ENCODE measurements around the gene TMIE. TPM values are rescaled to one million over a fixed set of nuclear protein-coding genes. Genes with fewer than 3 reads are reported as not detected.

The TMIE gene
- total RNA-seq, 4 donors from 2014 or later: not detected

GRCh38 chr3:46719735-46720271 lies 18.6 kb downstream of the TMIE start:
- TF ChIP-seq CTCF (IDR thresholded peaks at IDR 0.05) (no peak), POLR2AphosphoS5 (IDR thresholded peaks at IDR 0.05) (no peak), POLR2A (IDR thresholded peaks at IDR 0.05) (no peak), EP300 (IDR thresholded peaks at IDR 0.05; ENCODE audit: low read depth) (no peak)
- intact Hi-C loops (cut with DNase I; ENCODE audit: low total_unique reads): no loop called here
- H3K36me3 ChIP-seq: no peaks in the 10 kb centered on the region
- DNase-seq: no peak
- WGBS, 2 donors (ENCODE audit: low coverage in 1 of 2): 79 to 100% methylated on average over 1 to 4 of the region's 4 CpGs
- H3K4me3 ChIP-seq: no peak overlapping the region
- H3K4me1 ChIP-seq: no peaks in the 10 kb centered on the region
- H3K9me3 ChIP-seq: no peaks in the 10 kb centered on the region
- H3K27ac ChIP-seq: no peak overlapping the region
- in situ Hi-C loops (cut with MboI; ENCODE audit: low pct_ligation_motif_present in 1 of 4, low pct_unique_long_range_greater_than_20kb in 1 of 4, low sequenced_read_pairs in 3 of 4): loop anchor here (10.0 to 25.0 kb wide), 6 partner anchors 142 to 642 kb away; partner anchors contain the start of gene MYL3 (in 1 of the 4)
- H3K27me3 ChIP-seq: peaks cover 27% of the 10 kb centered on the region

- in situ Hi-C loops (cut with MboI; ENCODE audit: low pct_ligation_motif_present in 1 of 4, low pct_unique_long_range_greater_than_20kb in 1 of 4, low sequenced_read_pairs in 3 of 4): loop anchor here (25.0 kb wide), 4 partner anchors 141 to 641 kb away; partner anchors contain the start of gene MYL3 (in 1 of the 4)
Observed at GRCh38 chr3:46721009-46721408, 19.8 kb downstream of the TMIE start.

GRCh38 chr3:46722443-46722842 lies 21.3 kb downstream of the TMIE start:
- no peaks in the 10 kb centered on the region for H3K4me1 ChIP-seq
- TF ChIP-seq POLR2A (IDR thresholded peaks at IDR 0.05) (no peak), POLR2AphosphoS5 (IDR thresholded peaks at IDR 0.05) (no peak), CTCF (IDR thresholded peaks at IDR 0.05) (no peak)
- 89 to 100% methylated on average over 2 to 5 of the region's 5 CpGs for WGBS, 2 donors (ENCODE audit: low coverage in 1 of 2)
- H3K27me3 ChIP-seq: peaks cover 28% of the 10 kb centered on the region
- H3K27ac ChIP-seq: no peak overlapping the region
- no peaks in the 10 kb centered on the region for H3K9me3 ChIP-seq
- no peak overlapping the region for H3K4me3 ChIP-seq
- no peak for DNase-seq
- H3K36me3 ChIP-seq: no peaks in the 10 kb centered on the region
- intact Hi-C loops (cut with DNase I; ENCODE audit: low total_unique reads) (no loop called here), in situ Hi-C loops (cut with MboI; ENCODE audit: low pct_ligation_motif_present in 1 of 4, low pct_unique_long_range_greater_than_20kb in 1 of 4, low sequenced_read_pairs in 3 of 4) (loop anchor here (25.0 kb wide), 4 partner anchors 140 to 640 kb away; partner anchors contain the start of gene MYL3 (in 1 of the 4))

More at GRCh38 chr3:46721009-46721408, 19.8 kb downstream of the TMIE start:
- TF ChIP-seq CTCF (IDR thresholded peaks at IDR 0.05) (no peak), POLR2AphosphoS5 (IDR thresholded peaks at IDR 0.05) (no peak), EP300 (IDR thresholded peaks at IDR 0.05; ENCODE audit: low read depth) (no peak), POLR2A (IDR thresholded peaks at IDR 0.05) (no peak)
- DNase-seq: no peak
- Histone ChIP-seq H3K4me1 (no peaks in the 10 kb centered on the region), H3K4me3 (no peak overlapping the region), H3K27ac (no peak overlapping the region), H3K9me3 (no peaks in the 10 kb centered on the region), H3K27me3 (peaks cover 27% of the 10 kb centered on the region), H3K36me3 (no peaks in the 10 kb centered on the region)
- WGBS, 2 donors (ENCODE audit: low coverage in 1 of 2): 62% methylated on average over 2 of the region's 2 CpGs; no CpG with 5 or more reads in 1 of the 2 donors
- intact Hi-C loops (cut with DNase I; ENCODE audit: low total_unique reads): no loop called here

- Histone ChIP-seq H3K36me3 (no peaks in the 10 kb centered on the region), H3K27ac (no peak overlapping the region), H3K4me3 (no peak overlapping the region), H3K9me3 (no peaks in the 10 kb centered on the region), H3K4me1 (no peaks in the 10 kb centered on the region), H3K27me3 (peaks cover 25% of the 10 kb centered on the region)
- in situ Hi-C loops (cut with MboI; ENCODE audit: low pct_ligation_motif_present in 1 of 4, low pct_unique_long_range_greater_than_20kb in 1 of 4, low sequenced_read_pairs in 3 of 4) (loop anchor here (25.0 kb wide), 4 partner anchors 138 to 638 kb away; partner anchors contain the start of gene MYL3 (in 1 of the 4)), intact Hi-C loops (cut with DNase I; ENCODE audit: low total_unique reads) (no loop called here)
- no peak for DNase-seq
- no peak for TF ChIP-seq POLR2A (IDR thresholded peaks at IDR 0.05)
- no peak for TF ChIP-seq CTCF (IDR thresholded peaks at IDR 0.05)
- TF ChIP-seq EP300 (IDR thresholded peaks at IDR 0.05; ENCODE audit: low read depth): no peak
- TF ChIP-seq POLR2AphosphoS5 (IDR thresholded peaks at IDR 0.05): no peak
- WGBS, 2 donors (ENCODE audit: low coverage in 1 of 2): 68 to 89% methylated on average over 4 of the region's 4 CpGs
Observed at GRCh38 chr3:46724424-46724823, 23.2 kb downstream of the TMIE start.
